AG04449 (cell line): ENCODE results near the gene SH3PXD2A.
A peak's percentile ranks its signal among the peaks of the same experiment; 100 is the strongest.

Experiments used
- CTCF ChIA-PET: fragments of 350-600 bp; formaldehyde crosslinking; extraction: SDS; loops from one replicate; lab custom pipeline; 2021; ENCODE audit warnings: antibody characterized with exemption; lab: Yijun Ruan, JAX
- POLR2A ChIA-PET: fragments of 400-600, 350-600 bp; formaldehyde crosslinking; extraction: SDS; loops from one replicate; lab custom pipeline; 2020; ENCODE audit warnings: antibody characterized with exemption, inconsistent platforms; lab: Yijun Ruan, JAX
- DNase-seq: peaks from one replicate; pipeline ENCODE4 v3.0.0-alpha.2; 2010; ENCODE audit warnings: low read depth, low spot score
- H3K4me3 ChIP-seq: 2 replicates; pipeline ENCODE4 v1.5.1; 2011; ENCODE audit warnings: low read depth, mild to moderate bottlenecking, control low read depth, low read length
- CTCF ChIP-seq: IDR thresholded peaks from one replicate; pipeline ENCODE4 v1.5.1; 2011; ENCODE audit warnings: mild to moderate bottlenecking, moderate library complexity, low read length, control low read depth, inconsistent platforms; ENCODE audit not compliant: insufficient read depth; ENCODE audit errors: missing control alignments

The SH3PXD2A gene

GRCh38 chr10:103584216-103585010 is 271.0 kb downstream of the SH3PXD2A start:
- ChIA-PET CTCF (interaction anchor here (1.0 to 1.4 kb wide), 3 partner anchors 9 to 102 kb away, joined by 4 to 5 read pairs (median 5); no protein-coding TSS in a partner anchor), POLR2A (no interaction called here)
- TF ChIP-seq CTCF, result no peak
- H3K4me3 ChIP-seq, result peak overlapping the region; percentile 54
- DNase-seq, result no peak

GRCh38 chr10:103583871-103584215 is 271.5 kb downstream of the SH3PXD2A start:
- peak overlapping the region; percentile 54 for H3K4me3 ChIP-seq
- POLR2A ChIA-PET, result no interaction called here
- CTCF ChIA-PET, result interaction anchor here (2.5 kb wide), 1 partner anchor 9 kb away, joined by 12 read pairs; no protein-coding TSS in a partner anchor
- no peak for DNase-seq
- no peak for TF ChIP-seq CTCF

GRCh38 chr10:103582331-103583123 is 272.8 kb downstream of the SH3PXD2A start:
- ChIA-PET CTCF (interaction anchor here (1.0 to 2.5 kb wide), 4 partner anchors 9 to 33 kb away, joined by 3 to 12 read pairs (median 4); no protein-coding TSS in a partner anchor), POLR2A (no interaction called here)
- TF ChIP-seq CTCF, result no peak
- H3K4me3 ChIP-seq, result no peak overlapping the region
- no peak for DNase-seq

- TF ChIP-seq CTCF, result no peak
- H3K4me3 ChIP-seq, result no peak overlapping the region
- POLR2A ChIA-PET, result no interaction called here
- CTCF ChIA-PET, result interaction anchor here (1.0 to 2.5 kb wide), 3 partner anchors 12 to 18 kb away, joined by 3 to 12 read pairs (median 5); no protein-coding TSS in a partner anchor
- no peak for DNase-seq
These were observed 273.9 kb downstream of the SH3PXD2A start for GRCh38 chr10:103581499-103581898.

GRCh38 chr10:103580430-103580829 is 274.9 kb downstream of the SH3PXD2A start:
- CTCF ChIA-PET, result interaction anchor here (1.2 to 1.8 kb wide), 3 partner anchors 11 to 16 kb away, joined by 4 to 5 read pairs (median 5); no protein-coding TSS in a partner anchor
- no peak for TF ChIP-seq CTCF
- POLR2A ChIA-PET, result no interaction called here
- DNase-seq, result no peak
- H3K4me3 ChIP-seq, result no peak overlapping the region

GRCh38 chr10:103580011-103580410 is 275.4 kb downstream of the SH3PXD2A start:
- ChIA-PET CTCF (interaction anchor here (1.2 to 1.8 kb wide), 3 partner anchors 11 to 16 kb away, joined by 4 to 5 read pairs (median 5); no protein-coding TSS in a partner anchor), POLR2A (no interaction called here)
- H3K4me3 ChIP-seq, result no peak overlapping the region
- no peak for DNase-seq
- no peak for TF ChIP-seq CTCF
